Heart left ventricle (tissue), 13 donors: ENCODE data around the gene HYAL1.

Source experiments
- CTCF ChIP-seq, 12 donors: fragments of 200-600 bp; sonication (generic) in 4 of 12; IDR thresholded peaks; one replicate each; pipeline versions ENCODE4 v1.5.0 to v1.8.0; 2018 to 2022; ENCODE audit warnings: antibody characterized with exemption in 12 of 12, mild to moderate bottlenecking in 5 of 12
- POLR2A ChIP-seq, 2 donors: fragments of 450-650 bp; IDR thresholded peaks; one replicate each; pipeline ENCODE4 v1.6.1; 2017; ENCODE audit warnings: antibody characterized with exemption in 2 of 2, mild to moderate bottlenecking in 2 of 2, moderate library complexity in 2 of 2
- donor health status: ischemic (EF 13 %, LVEDD 7.1; RV severe dilation, severe dysfunction).
- donor health status: DM: no; HTN: yes; CAD: no.
- donor health status: DM: no; HTN: no; CAD: no.
- donor health status: ischemic (EF 25% LVEDD 6.9; RV normal size, moderate dysfunction).
- donor health status: ischemic (EF 25% LVEDD 5.7; RV mildly dilated, moderate dysfunction).
- donor health status: ischemic (EF 35%, LVEDD 5.7; RV mildly dilated, moderate dysfunction).
- donor health status: nonischemic (EF 11% LVEDD 7.7; RV severe dilation, severe dysfunction).
- donor health status: DM: yes; HTN: yes; CAD: no.
- donor health status: PGD.
- donor health status: ischemic (EF 29% LVEDD 5.4; RV normal size, mild dysfunction).
- donor health status: nonischemic (EF 23%, LVEDD 6.1; RV moderate dilation, normal function).

GRCh38 chr3:50268703-50269451, 34.5 kb downstream of the HYAL1 start, which contains the start of gene SEMA3B:
- TF ChIP-seq CTCF (IDR thresholded peaks at IDR 0.05) (no peak), POLR2A (IDR thresholded peaks at IDR 0.05) (no peak)
